Activated CD8-positive, alpha-beta memory T cell treated with anti-CD3 and anti-CD28 coated beads, Interleukin-2, amount 10 ng/mL, durations not matched to agents 7 days and 5 days (primary cell): ENCODE measurements around the gene TNN. TPM values are rescaled to one million over a fixed set of nuclear protein-coding genes. Genes with fewer than 3 reads are reported as not detected.
A peak's percentile ranks its signal among the peaks of the same experiment; 100 is the strongest.

Experiments
- ATAC-seq: fragments of 150-1000 bp; cut with Tn5 transposase; one replicate; pipeline ENCODE4 v1.10.0; 2021; ENCODE audit warnings: moderate library complexity
- CTCF ChIA-PET: fragments of 350-600 bp; sonication (Branson Sonifier 250); formaldehyde crosslinking; loops from one replicate; lab custom pipeline; 2021; ENCODE audit warnings: antibody characterized with exemption; lab: Charles Lee
- DNase-seq: peaks from one replicate; pipeline ENCODE4 v3.0.0-alpha.2; 2020
- H3K27ac Mint-ChIP-seq: one replicate; pipeline ENCODE4 v1.8.0; 2021; ENCODE audit warnings: mild to moderate bottlenecking, mixed read lengths
- H3K27me3 Mint-ChIP-seq: one replicate; pipeline ENCODE4 v1.8.0; 2021; ENCODE audit warnings: mixed read lengths
- H3K36me3 Mint-ChIP-seq: one replicate; pipeline ENCODE4 v1.8.0; 2021; ENCODE audit warnings: mild to moderate bottlenecking, mixed read lengths
- H3K4me1 Mint-ChIP-seq: one replicate; pipeline ENCODE4 v1.8.0; 2021; ENCODE audit warnings: mixed read lengths
- H3K4me3 Mint-ChIP-seq: one replicate; pipeline ENCODE4 v1.8.0; 2021; ENCODE audit warnings: mild to moderate bottlenecking, moderate library complexity, mixed read lengths
- H3K9me3 Mint-ChIP-seq: one replicate; pipeline ENCODE4 v1.8.0; 2022; ENCODE audit warnings: low read depth, mixed read lengths
- total RNA-seq, 2 experiments: library from RNA; stranded (reverse); gene quantifications; one replicate each; pipeline ENCODE4 v1.2.3, GENCODE V29; 2021

The TNN gene
- total RNA-seq, 2 experiments from 2014 or later, result not detected

DNA sequence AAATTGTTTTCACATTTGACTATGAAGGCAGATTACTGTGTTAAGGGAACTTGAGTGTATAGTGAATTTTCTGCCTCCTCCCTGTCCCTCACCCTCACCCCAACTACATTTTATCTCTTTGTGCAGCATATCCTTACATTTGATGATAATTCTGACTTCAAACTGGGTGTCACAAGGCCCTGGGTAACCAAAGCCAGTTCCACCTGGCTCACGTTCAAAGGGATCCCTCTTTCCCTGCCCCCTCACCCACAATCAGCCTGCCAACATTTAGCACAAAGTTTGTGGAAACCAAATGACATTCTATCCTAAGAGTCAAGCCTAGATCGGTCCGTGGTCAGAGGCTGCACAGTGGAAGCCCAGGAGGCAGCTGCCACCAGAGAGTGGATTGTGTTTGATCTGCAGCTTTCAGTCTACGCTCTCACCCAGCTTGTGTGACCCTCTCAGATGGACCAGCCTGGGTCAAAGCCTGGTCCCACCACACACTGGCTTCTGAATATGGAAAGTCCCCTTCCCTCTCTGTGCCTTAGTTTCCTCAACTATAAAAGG, 114.6 kb downstream of the TNN start:
- ATAC-seq (no peak), DNase-seq (no peak)
- CTCF ChIA-PET, result interaction anchor here (1.0 to 1.6 kb wide), 2 partner anchors 21 to 28 kb away, joined by 3 to 4 read pairs; no protein-coding TSS in a partner anchor
- H3K9me3 Mint-ChIP-seq, result no peaks in the 10 kb centered on the region
- H3K4me3 Mint-ChIP-seq, result no peak overlapping the region
- peaks cover 65% of the 10 kb centered on the region for H3K36me3 Mint-ChIP-seq
- peaks cover 35% of the 10 kb centered on the region for H3K4me1 Mint-ChIP-seq
- H3K27me3 Mint-ChIP-seq, result no peaks in the 10 kb centered on the region
- no peak overlapping the region for H3K27ac Mint-ChIP-seq

- ATAC-seq (no peak), DNase-seq (no peak)
- no peaks in the 10 kb centered on the region for H3K9me3 Mint-ChIP-seq
- H3K4me1 Mint-ChIP-seq, result peaks cover 46% of the 10 kb centered on the region
- no peaks in the 10 kb centered on the region for H3K27me3 Mint-ChIP-seq
- CTCF ChIA-PET, result interaction anchor here (0.6 to 1.6 kb wide), 4 partner anchors 12 to 29 kb away, joined by 3 to 5 read pairs (median 4); no protein-coding TSS in a partner anchor
- H3K27ac Mint-ChIP-seq, result no peak overlapping the region
- H3K36me3 Mint-ChIP-seq, result peaks cover 66% of the 10 kb centered on the region
- H3K4me3 Mint-ChIP-seq, result no peak overlapping the region
These were observed 116.0 kb downstream of the TNN start for GRCh38 chr1:175183586-175183985.

DNA sequence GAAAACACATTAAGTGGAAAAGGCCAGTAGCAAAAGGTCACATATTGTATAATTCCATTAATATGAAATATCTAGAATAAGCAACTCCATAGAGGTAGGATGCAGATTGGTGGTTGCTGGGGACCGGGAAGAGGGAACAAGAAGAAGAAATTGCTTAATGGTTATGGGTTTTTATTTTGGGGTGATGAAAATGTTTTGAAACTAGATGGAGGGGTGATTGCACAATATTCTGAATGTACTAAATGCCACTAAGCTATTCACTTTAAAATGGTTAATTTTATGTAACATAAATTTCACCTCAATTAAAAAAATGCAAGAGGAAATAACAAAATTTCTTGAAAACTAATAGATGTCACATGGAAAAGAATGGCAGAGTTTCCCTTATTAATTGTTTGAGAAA, 118.3 kb downstream of the TNN start:
- ATAC-seq (no peak), DNase-seq (no peak)
- CTCF ChIA-PET, result no interaction called here
- Mint-ChIP-seq H3K9me3 (no peaks in the 10 kb centered on the region), H3K4me3 (no peak overlapping the region), H3K27me3 (no peaks in the 10 kb centered on the region), H3K27ac (no peak overlapping the region), H3K36me3 (peaks cover 76% of the 10 kb centered on the region), H3K4me1 (peaks cover 69% of the 10 kb centered on the region)

DNA sequence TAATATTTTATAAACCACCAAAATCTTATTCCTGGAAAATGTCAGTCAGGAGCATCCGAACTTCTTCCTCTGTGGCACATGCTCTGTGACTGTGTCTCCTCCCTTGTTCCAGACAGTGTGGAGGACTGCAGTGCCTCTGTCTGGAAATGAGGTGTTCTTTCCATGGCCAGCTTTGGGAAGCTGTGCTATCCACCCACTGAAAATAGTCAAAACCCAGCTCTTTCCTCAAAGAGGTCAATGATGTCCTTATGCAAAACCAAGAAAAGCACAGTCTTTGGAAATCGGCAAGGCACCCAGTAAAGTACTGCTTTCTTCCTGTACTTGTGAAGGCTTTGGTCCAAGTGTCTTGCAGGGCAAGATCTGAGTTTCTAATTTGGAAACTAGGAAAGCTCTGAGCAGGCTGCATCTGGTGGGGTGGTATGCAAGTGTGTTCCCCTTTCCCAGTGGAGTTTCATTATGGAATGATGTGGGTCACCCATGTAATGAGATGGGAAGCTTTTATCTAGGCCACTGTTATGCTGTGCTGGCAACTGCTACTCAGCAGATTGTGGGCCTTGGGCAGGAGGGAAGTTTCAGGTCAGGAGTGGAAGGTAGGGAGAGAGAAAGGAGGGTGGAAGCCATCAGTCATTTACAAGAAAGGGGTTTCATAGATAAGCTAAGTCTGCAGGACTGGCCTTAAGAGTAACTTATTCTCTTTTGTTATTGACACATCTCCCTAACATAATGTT, 119.0 kb downstream of the TNN start:
- ATAC-seq (no peak), DNase-seq (no peak)
- no peaks in the 10 kb centered on the region for H3K9me3 Mint-ChIP-seq
- peak overlapping the region; percentile 1 for H3K27ac Mint-ChIP-seq
- H3K36me3 Mint-ChIP-seq, result peaks cover 75% of the 10 kb centered on the region
- H3K4me1 Mint-ChIP-seq, result peaks cover 72% of the 10 kb centered on the region
- H3K27me3 Mint-ChIP-seq, result no peaks in the 10 kb centered on the region
- CTCF ChIA-PET, result interaction anchor here (1.1 to 5.8 kb wide), 3 partner anchors 32 to 152 kb away, joined by 3 to 41 read pairs (median 30); no protein-coding TSS in a partner anchor
- H3K4me3 Mint-ChIP-seq, result no peak overlapping the region

GRCh38 chr1:175188936-175189335, 121.3 kb downstream of the TNN start:
- Mint-ChIP-seq H3K36me3 (peaks cover 62% of the 10 kb centered on the region), H3K9me3 (no peaks in the 10 kb centered on the region), H3K27ac (peak overlapping the region; percentile 86), H3K4me3 (peak overlapping the region; percentile 95), H3K27me3 (no peaks in the 10 kb centered on the region), H3K4me1 (peaks cover 71% of the 10 kb centered on the region)
- ATAC-seq, result peak; percentile 54
- peak; percentile 82 for DNase-seq
- CTCF ChIA-PET, result interaction anchor here (1.0 to 5.8 kb wide), 10 partner anchors 8 to 130 kb away, joined by 3 to 41 read pairs (median 8); no protein-coding TSS in a partner anchor

GRCh38 chr1:175191659-175192058, 124.0 kb downstream of the TNN start:
- H3K27me3 Mint-ChIP-seq, result no peaks in the 10 kb centered on the region
- peak overlapping the region; percentile 95 for H3K4me3 Mint-ChIP-seq
- peaks cover 42% of the 10 kb centered on the region for H3K36me3 Mint-ChIP-seq
- no peaks in the 10 kb centered on the region for H3K9me3 Mint-ChIP-seq
- peak; percentile 59 for ATAC-seq
- H3K4me1 Mint-ChIP-seq, result peaks cover 53% of the 10 kb centered on the region
- H3K27ac Mint-ChIP-seq, result peak overlapping the region; percentile 86
- DNase-seq, result peak; percentile 60
- CTCF ChIA-PET, result interaction anchor here (0.8 to 5.8 kb wide), 8 partner anchors 10 to 127 kb away, joined by 3 to 43 read pairs (median 7); no protein-coding TSS in a partner anchor

DNA sequence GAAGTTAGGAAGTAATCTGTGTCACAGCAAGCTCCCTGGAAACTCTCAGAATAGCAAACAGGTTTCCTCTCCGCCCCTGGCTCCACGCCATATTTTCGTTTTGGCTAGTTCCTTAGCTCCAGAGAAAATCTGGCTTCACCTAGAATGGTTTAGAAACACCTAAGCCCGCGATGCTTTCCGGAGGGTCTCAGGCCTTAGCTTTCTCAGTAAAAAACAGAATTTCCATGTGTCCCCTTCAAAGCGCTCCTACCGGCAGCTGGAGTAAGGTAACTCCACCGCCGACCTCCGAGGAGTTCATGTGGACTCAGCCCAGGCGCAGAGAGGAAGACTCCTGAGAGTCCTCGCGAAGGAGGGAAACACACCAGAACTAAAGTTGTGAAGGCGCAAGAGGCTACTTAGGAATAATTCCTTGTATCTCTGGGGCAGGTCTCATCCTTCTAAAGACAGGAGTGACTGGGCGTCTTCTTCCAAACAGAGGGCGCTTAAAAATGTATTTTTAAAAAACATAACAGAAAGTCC, 124.5 kb downstream of the TNN start:
- DNase-seq, result peak; percentile 56
- no peaks in the 10 kb centered on the region for H3K27me3 Mint-ChIP-seq
- peak overlapping the region; percentile 86 for H3K27ac Mint-ChIP-seq
- peak overlapping the region; percentile 95 for H3K4me3 Mint-ChIP-seq
- CTCF ChIA-PET, result interaction anchor here (0.8 to 5.8 kb wide), 8 partner anchors 9 to 127 kb away, joined by 3 to 43 read pairs (median 7); no protein-coding TSS in a partner anchor
- peak; percentile 41 for ATAC-seq
- peaks cover 49% of the 10 kb centered on the region for H3K4me1 Mint-ChIP-seq
- H3K9me3 Mint-ChIP-seq, result no peaks in the 10 kb centered on the region
- peaks cover 37% of the 10 kb centered on the region for H3K36me3 Mint-ChIP-seq

DNA sequence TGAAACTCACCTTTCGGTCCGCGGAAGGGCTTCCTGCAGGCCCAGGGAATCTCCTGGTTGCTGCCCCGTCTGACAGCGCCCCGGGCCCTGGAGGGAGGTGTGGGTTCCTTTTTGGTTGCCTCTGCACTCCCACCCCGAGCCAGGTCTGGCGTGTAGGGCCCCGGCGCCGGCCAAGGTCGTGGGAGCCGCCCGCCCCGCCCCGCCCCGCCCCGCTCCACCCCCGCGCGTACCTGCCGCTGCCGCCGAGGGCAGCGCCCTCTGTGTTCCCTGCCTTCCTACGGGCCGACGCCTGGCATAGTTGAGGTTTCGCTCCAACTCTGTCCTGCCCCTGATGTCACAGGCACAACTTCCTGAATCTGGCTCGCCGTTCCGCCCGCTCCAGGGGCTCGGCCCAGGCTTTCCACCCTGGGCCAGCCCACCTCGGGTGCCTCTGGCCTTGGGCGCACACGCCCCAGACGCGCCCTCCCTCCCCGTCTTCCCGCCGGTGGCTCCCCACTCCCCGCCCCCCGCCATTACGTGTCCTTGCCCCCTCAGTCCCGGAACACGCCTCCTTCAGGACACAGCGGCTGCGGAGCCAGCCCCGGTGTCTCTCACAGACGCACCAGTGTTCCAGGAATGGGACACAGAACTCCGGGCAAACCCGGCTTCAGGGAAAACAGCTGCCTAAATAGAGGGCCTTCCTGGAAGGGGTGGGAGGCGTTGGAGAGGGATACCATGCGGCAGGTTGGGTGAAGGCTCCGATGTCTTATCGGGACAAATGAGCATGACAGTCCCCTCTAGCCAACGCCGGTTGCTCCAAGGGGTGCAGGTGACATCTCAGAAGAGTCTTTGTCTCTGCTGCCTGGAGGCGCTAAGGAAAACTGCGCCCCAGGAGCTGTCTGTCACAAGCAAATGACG, 125.2 kb downstream of the TNN start, which contains the start of gene KIAA0040:
Gene KIAA0040, minus strand, starts transcription at position 147 of the 897 bp plus-strand sequence. CDS start 31,763 bp downstream, outside the sequence.
- ATAC-seq (peak; percentile 73), DNase-seq (peak; percentile 73)
- Mint-ChIP-seq H3K27me3 (no peaks in the 10 kb centered on the region), H3K4me3 (peak within 1 kb of the TSS; percentile 95), H3K9me3 (no peaks in the 10 kb centered on the region), H3K36me3 (peaks cover 30% of the 10 kb centered on the region), H3K4me1 (peaks cover 49% of the 10 kb centered on the region), H3K27ac (peak within 1 kb of the TSS; percentile 86)
- CTCF ChIA-PET, result interaction anchor here (0.6 to 5.8 kb wide), 8 partner anchors 9 to 126 kb away, joined by 3 to 43 read pairs (median 7); no protein-coding TSS in a partner anchor

DNA sequence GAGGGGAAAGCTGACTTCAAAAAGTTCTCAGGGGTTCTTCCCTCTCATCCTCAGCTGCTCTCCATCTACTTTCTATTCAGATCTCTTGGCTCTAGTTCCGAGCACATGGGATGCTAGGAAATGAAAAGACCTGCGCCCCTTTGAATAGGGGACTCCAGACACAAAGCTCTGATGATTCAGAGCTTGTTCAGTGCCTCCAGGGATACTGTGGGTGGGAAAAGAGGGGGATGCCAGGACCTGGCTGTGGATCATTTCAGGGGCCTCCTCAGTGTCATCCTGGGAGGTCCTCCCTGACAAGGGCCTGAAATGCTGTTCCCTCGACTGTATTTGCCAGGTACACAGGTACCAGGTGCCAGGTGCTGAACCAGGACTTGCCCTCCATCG, 125.9 kb downstream of the TNN start:
- Mint-ChIP-seq H3K27ac (peak overlapping the region; percentile 86), H3K4me1 (peaks cover 43% of the 10 kb centered on the region)

GRCh38 chr1:175195281-175195680, 127.6 kb downstream of the TNN start:
- Mint-ChIP-seq H3K4me1 (peaks cover 25% of the 10 kb centered on the region), H3K4me3 (no peak overlapping the region), H3K27ac (no peak overlapping the region), H3K9me3 (no peaks in the 10 kb centered on the region), H3K36me3 (peaks cover 15% of the 10 kb centered on the region), H3K27me3 (peaks cover 5% of the 10 kb centered on the region)
- DNase-seq, result no peak
- CTCF ChIA-PET, result interaction anchor here (1.0 to 5.2 kb wide), 5 partner anchors 11 to 124 kb away, joined by 4 to 43 read pairs (median 5); no protein-coding TSS in a partner anchor
- ATAC-seq, result no peak

More for the DNA sequence above, 125.9 kb downstream of the TNN start:
- no peaks in the 10 kb centered on the region for H3K9me3 Mint-ChIP-seq
- H3K4me3 Mint-ChIP-seq, result peak overlapping the region; percentile 95
- H3K27me3 Mint-ChIP-seq, result no peaks in the 10 kb centered on the region
- no peak for ATAC-seq
- peaks cover 25% of the 10 kb centered on the region for H3K36me3 Mint-ChIP-seq
- CTCF ChIA-PET, result interaction anchor here (0.6 to 5.2 kb wide), 3 partner anchors 8 to 126 kb away, joined by 3 to 43 read pairs (median 3); no protein-coding TSS in a partner anchor
- no peak for DNase-seq

DNA sequence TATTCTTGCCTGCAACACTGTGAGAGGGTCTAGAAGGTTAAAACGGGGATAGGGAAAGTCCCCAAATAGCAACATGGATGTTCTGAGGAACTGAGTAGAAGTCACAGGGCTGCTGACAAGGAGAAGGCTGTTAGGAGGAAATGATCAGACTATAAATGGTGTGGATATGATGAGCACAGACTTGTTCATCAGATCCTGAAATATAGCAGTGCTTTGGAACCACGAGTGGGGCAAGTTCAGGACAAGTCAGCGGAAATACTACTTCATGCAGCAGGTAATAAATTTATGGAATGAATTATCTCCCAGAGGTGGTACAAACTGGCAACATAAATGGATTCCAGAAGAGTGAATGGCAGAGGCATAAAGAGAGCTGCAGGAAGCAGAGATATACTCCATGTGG, 128.2 kb downstream of the TNN start:
- CTCF ChIA-PET, result interaction anchor here (0.8 to 3.8 kb wide), 4 partner anchors 8 to 123 kb away, joined by 3 to 14 read pairs (median 10); no protein-coding TSS in a partner anchor
- H3K36me3 Mint-ChIP-seq, result peaks cover 9% of the 10 kb centered on the region
- H3K27ac Mint-ChIP-seq, result no peak overlapping the region
- ATAC-seq, result no peak
- H3K4me1 Mint-ChIP-seq, result peaks cover 20% of the 10 kb centered on the region
- DNase-seq, result no peak
- H3K9me3 Mint-ChIP-seq, result no peaks in the 10 kb centered on the region
- H3K27me3 Mint-ChIP-seq, result peaks cover 5% of the 10 kb centered on the region
- no peak overlapping the region for H3K4me3 Mint-ChIP-seq

DNA sequence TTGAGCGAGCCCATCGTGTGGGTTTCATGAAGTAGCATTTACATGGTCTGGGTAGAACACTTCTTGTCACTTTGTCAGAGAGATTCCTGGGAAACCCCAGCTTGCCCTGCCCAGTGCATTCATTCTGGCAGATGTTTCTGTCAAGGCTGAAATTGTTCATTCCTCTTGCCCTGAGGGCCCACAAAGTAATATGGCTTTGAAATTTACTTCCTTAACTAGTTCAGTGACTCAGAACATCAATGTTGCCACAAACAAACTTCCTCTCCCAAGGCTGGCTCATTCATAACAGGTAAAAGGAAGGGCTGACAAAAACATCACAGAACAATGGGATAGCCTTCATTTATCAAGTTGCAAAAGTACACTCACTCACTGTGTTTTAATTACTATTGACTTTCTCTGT, 129.9 kb downstream of the TNN start:
- no peak for DNase-seq
- Mint-ChIP-seq H3K4me3 (no peak overlapping the region), H3K4me1 (peaks cover 14% of the 10 kb centered on the region), H3K36me3 (no peaks in the 10 kb centered on the region), H3K27me3 (peaks cover 5% of the 10 kb centered on the region), H3K27ac (peak overlapping the region; percentile 5), H3K9me3 (no peaks in the 10 kb centered on the region)
- ATAC-seq, result no peak
- CTCF ChIA-PET, result interaction anchor here (1.5 to 3.8 kb wide), 3 partner anchors 11 to 72 kb away, joined by 4 to 14 read pairs (median 14); no protein-coding TSS in a partner anchor
